ENCODE data around the gene FTSJ3.
"Not testable (repeated sequence)": the region's sequence is repeated elsewhere in the genome, so short reads cannot be mapped to it uniquely, and the experiment has no call there.

Gene FTSJ3

GRCh38 chr17:63827801-63828221 is 348 bp upstream of the FTSJ3 start:
- DNase-seq = no peak

GRCh38 chr17:63826468-63827001 is 928 bp downstream of the FTSJ3 start:
- DNase-seq = peak; percentile 41

GRCh38 chr17:63824362-63824761 is 3.1 kb downstream of the FTSJ3 start:
- no peak for DNase-seq

- no peak for DNase-seq
Measured at GRCh38 chr17:63823659-63824331, 3.7 kb downstream of the FTSJ3 start.

GRCh38 chr17:63822537-63822936 is 4.9 kb downstream of the FTSJ3 start:
- DNase-seq = no peak

- no peak for DNase-seq
Measured at GRCh38 chr17:63821804-63822203, 5.7 kb downstream of the FTSJ3 start.

- DNase-seq = no peak
Measured at GRCh38 chr17:63820963-63821561, 6.4 kb downstream of the FTSJ3 start.

- DNase-seq = no peak
Measured at GRCh38 chr17:63819585-63820537, 7.6 kb downstream of the FTSJ3 start.

GRCh38 chr17:63819131-63819530 is 8.3 kb downstream of the FTSJ3 start:
- no peak for DNase-seq

- DNase-seq = no peak
Measured at GRCh38 chr17:63817736-63818385, 9.6 kb downstream of the FTSJ3 start.

GRCh38 chr17:63816669-63817068 is 10.8 kb downstream of the FTSJ3 start:
- DNase-seq = no peak

- no peak for DNase-seq
Measured at GRCh38 chr17:63816123-63816522, 11.3 kb downstream of the FTSJ3 start.

GRCh38 chr17:63809970-63810369 is 17.5 kb downstream of the FTSJ3 start:
- DNase-seq = no peak

- DNase-seq = no peak
Measured at GRCh38 chr17:63805591-63805990, 21.9 kb downstream of the FTSJ3 start.

- no peak for DNase-seq
Measured at GRCh38 chr17:63804328-63804727, 23.1 kb downstream of the FTSJ3 start.

- no peak for DNase-seq
Measured at GRCh38 chr17:63800783-63801182, 26.7 kb downstream of the FTSJ3 start.

- DNase-seq = no peak
Measured at GRCh38 chr17:63798572-63799106, 28.8 kb downstream of the FTSJ3 start.

GRCh38 chr17:63796375-63796774 is 31.1 kb downstream of the FTSJ3 start:
- DNase-seq = not testable (repeated sequence)

- DNase-seq = no peak
Measured at GRCh38 chr17:63792055-63792729, 35.3 kb downstream of the FTSJ3 start.

GRCh38 chr17:63790057-63790456 is 37.4 kb downstream of the FTSJ3 start:
- no peak for DNase-seq

GRCh38 chr17:63786971-63787711 is 40.3 kb downstream of the FTSJ3 start:
- no peak for DNase-seq
